ENCODE measurements around the gene FRMD5.
A peak's percentile ranks its signal among the peaks of the same experiment; 100 is the strongest.

The FRMD5 gene

DNA sequence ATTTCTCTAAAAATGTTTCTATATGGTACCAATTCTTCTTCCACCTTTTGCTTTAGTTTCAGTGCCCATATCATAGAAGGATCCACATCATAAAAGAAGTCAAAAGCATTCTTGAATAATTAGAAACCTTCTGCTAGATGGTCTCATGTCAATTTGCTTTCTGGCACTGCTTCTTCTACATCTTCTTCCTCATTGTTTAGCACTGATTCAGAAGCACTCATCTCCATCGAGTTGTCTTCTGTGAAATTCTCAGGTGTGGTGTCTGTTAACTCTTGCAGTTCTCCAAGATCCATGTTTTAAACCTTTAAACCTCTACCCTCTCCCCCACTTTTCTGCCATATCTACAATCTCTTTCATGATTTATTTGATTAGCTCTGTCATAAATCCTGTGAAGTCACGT lies 213.5 kb downstream of the FRMD5 start:
- Histone ChIP-seq H3K36me3 (ENCODE audit: insufficient read depth) (no peaks in the 10 kb centered on the region), H3K4me2 (no peak overlapping the region), H4K20me1 (ENCODE audit: insufficient read depth) (no peaks in the 10 kb centered on the region), H3K79me2 (ENCODE audit: insufficient read depth, low read depth) (no peaks in the 10 kb centered on the region), H2AFZ (ENCODE audit: low read depth) (no peak overlapping the region), H3K4me3 (IDR thresholded peaks at IDR 0.05; ENCODE audit: insufficient read depth, low read depth, low read length) (no peak overlapping the region), H3K27me3 (ENCODE audit: insufficient read depth, low read depth) (no peaks in the 10 kb centered on the region), H3K9ac (no peak overlapping the region), H3K4me1 (ENCODE audit: low read depth, poor library complexity, severe bottlenecking) (peaks cover 7% of the 10 kb centered on the region), H3K27ac (no peak overlapping the region)
- TF ChIP-seq, protein P1, sequence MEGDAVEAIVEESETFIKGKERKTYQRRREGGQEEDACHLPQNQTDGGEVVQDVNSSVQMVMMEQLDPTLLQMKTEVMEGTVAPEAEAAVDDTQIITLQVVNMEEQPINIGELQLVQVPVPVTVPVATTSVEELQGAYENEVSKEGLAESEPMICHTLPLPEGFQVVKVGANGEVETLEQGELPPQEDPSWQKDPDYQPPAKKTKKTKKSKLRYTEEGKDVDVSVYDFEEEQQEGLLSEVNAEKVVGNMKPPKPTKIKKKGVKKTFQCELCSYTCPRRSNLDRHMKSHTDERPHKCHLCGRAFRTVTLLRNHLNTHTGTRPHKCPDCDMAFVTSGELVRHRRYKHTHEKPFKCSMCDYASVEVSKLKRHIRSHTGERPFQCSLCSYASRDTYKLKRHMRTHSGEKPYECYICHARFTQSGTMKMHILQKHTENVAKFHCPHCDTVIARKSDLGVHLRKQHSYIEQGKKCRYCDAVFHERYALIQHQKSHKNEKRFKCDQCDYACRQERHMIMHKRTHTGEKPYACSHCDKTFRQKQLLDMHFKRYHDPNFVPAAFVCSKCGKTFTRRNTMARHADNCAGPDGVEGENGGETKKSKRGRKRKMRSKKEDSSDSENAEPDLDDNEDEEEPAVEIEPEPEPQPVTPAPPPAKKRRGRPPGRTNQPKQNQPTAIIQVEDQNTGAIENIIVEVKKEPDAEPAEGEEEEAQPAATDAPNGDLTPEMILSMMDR (conservative IDR thresholded peaks at IDR 0.05; ENCODE audit: low read depth, low read length): no peak

DNA sequence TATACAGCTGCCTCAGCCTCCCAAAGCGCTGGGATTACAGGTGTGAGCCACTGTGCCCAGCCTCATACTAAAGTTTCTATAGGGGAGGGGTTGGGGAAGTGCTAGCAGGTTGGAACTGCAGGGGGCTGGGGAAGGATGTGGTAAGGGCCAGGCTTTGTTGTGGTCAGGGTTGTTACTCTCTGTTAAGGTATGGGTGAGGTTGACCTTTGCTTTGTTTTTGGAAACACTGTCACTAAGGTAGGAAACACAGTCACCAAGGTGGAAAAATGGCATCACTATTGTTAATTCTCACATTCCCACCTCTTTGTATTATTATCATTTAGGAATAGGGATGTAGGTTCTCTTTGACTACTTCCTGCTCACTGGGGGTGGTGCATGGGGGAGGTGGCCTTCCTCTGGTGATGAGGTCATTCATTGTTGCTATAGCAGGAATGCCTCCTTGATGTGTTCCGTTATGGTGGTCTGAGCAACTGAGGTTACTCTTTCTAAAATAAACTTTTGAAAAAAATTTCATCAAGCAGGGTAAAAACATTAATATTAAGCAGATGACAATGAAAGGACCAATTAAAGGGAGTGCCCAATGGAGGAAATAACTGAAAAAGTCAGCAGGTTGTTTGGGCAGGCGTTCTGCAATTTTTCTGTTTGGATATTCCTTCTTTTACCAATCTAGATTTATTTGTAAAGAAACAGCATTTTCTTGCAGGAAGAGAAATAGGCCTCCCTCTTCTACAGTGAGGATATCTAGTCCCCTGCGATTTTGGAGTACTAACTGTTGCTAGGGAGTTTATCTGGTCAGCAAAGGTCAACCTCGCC lies 217.8 kb downstream of the FRMD5 start:
- no peaks in the 10 kb centered on the region for H3K36me3 ChIP-seq (ENCODE audit: insufficient read depth)
- no peak overlapping the region for H2AFZ ChIP-seq (ENCODE audit: low read depth)
- no peak overlapping the region for H3K27ac ChIP-seq
- no peak overlapping the region for H3K9ac ChIP-seq
- TF ChIP-seq, protein P1 (conservative IDR thresholded peaks at IDR 0.05; ENCODE audit: low read depth, low read length): no peak
- H3K4me2 ChIP-seq: 0 out of 2 replicates have a peak overlapping the region, but pooled peaks have one; percentile 2
- no peaks in the 10 kb centered on the region for H3K27me3 ChIP-seq (ENCODE audit: insufficient read depth, low read depth)
- no peaks in the 10 kb centered on the region for H3K79me2 ChIP-seq (ENCODE audit: insufficient read depth, low read depth)
- H4K20me1 ChIP-seq (ENCODE audit: insufficient read depth): no peaks in the 10 kb centered on the region
- H3K4me3 ChIP-seq (IDR thresholded peaks at IDR 0.05; ENCODE audit: insufficient read depth, low read depth, low read length): no peak overlapping the region
- peaks cover 11% of the 10 kb centered on the region for H3K4me1 ChIP-seq (ENCODE audit: low read depth, poor library complexity, severe bottlenecking)

DNA sequence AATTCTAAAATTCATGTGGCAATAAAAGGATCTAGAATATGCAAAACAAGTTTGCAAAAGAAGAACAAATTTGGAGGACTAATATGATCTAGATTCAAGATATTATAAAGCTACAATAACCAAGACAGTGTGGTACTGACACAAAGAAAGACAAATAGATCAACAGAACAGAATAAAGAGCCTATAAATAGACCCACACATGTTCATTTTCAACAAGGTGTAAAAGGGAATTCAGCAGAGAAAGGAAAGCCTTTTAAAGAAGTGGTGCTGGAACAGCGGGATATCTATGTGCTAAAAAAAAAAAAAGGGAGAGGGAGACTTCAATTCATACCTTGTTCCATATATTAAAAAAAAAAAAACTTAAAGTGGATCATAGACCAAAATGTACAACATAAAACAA lies 219.3 kb downstream of the FRMD5 start:
- H3K9ac ChIP-seq: no peak overlapping the region
- no peak overlapping the region for H3K27ac ChIP-seq
- H3K4me2 ChIP-seq: no peak overlapping the region
- no peaks in the 10 kb centered on the region for H3K36me3 ChIP-seq (ENCODE audit: insufficient read depth)
- H2AFZ ChIP-seq (ENCODE audit: low read depth): no peak overlapping the region
- H3K79me2 ChIP-seq (ENCODE audit: insufficient read depth, low read depth): no peaks in the 10 kb centered on the region
- H3K27me3 ChIP-seq (ENCODE audit: insufficient read depth, low read depth): no peaks in the 10 kb centered on the region
- TF ChIP-seq, protein P1 (conservative IDR thresholded peaks at IDR 0.05; ENCODE audit: low read depth, low read length): no peak
- peaks cover 11% of the 10 kb centered on the region for H3K4me1 ChIP-seq (ENCODE audit: low read depth, poor library complexity, severe bottlenecking)
- H3K4me3 ChIP-seq (IDR thresholded peaks at IDR 0.05; ENCODE audit: insufficient read depth, low read depth, low read length): no peak overlapping the region
- H4K20me1 ChIP-seq (ENCODE audit: insufficient read depth): no peaks in the 10 kb centered on the region

DNA sequence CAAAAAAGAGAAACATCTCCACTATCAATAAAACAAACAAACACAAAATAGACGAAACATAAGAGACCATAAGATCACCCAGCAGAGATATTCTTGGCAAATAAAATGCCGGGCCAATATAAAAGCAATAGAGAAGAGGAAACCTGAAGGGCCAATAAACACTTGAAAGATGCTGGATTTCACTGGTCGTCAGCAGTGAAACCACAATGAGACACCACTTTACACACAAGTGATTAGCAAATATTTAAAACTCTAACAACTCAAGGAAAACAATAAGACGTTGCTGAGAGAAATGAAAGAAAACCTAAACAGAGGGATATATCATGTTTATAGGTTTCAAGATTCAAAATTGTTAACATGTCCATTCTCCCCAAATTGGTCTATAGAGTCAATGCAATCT lies 219.7 kb downstream of the FRMD5 start:
- H3K79me2 ChIP-seq (ENCODE audit: insufficient read depth, low read depth): no peaks in the 10 kb centered on the region
- peaks cover 11% of the 10 kb centered on the region for H3K4me1 ChIP-seq (ENCODE audit: low read depth, poor library complexity, severe bottlenecking)
- no peak overlapping the region for H3K9ac ChIP-seq
- H2AFZ ChIP-seq (ENCODE audit: low read depth): no peak overlapping the region
- H3K4me3 ChIP-seq (IDR thresholded peaks at IDR 0.05; ENCODE audit: insufficient read depth, low read depth, low read length): no peak overlapping the region
- no peak overlapping the region for H3K4me2 ChIP-seq
- no peak overlapping the region for H3K27ac ChIP-seq
- H3K36me3 ChIP-seq (ENCODE audit: insufficient read depth): no peaks in the 10 kb centered on the region
- H3K27me3 ChIP-seq (ENCODE audit: insufficient read depth, low read depth): no peaks in the 10 kb centered on the region
- H4K20me1 ChIP-seq (ENCODE audit: insufficient read depth): no peaks in the 10 kb centered on the region
- TF ChIP-seq, protein P1 (conservative IDR thresholded peaks at IDR 0.05; ENCODE audit: low read depth, low read length): no peak
